Gastroesophageal sphincter (tissue), 3 donors: ENCODE measurements around the gene PLIN1.

Experiments
- EP300 ChIP-seq: sonication (generic); formaldehyde crosslinking; IDR thresholded peaks from one replicate; pipeline ENCODE4 v1.6.1; 2017; ENCODE audit warnings: antibody characterized with exemption, mild to moderate bottlenecking
- POLR2A ChIP-seq, 2 donors: fragments of 450-650 bp; IDR thresholded peaks; one replicate each; pipeline ENCODE4 v1.6.1; 2017; ENCODE audit warnings: antibody characterized with exemption in 2 of 2, mild to moderate bottlenecking in 2 of 2, moderate library complexity in 1 of 2
- TF ChIP-seq, protein P1 (sequence below), 4 experiments: fragments of 200-600 bp in 2 of 4; fragments of 450-650 bp in 2 of 4; sonication (generic) in 1 of 4; IDR thresholded peaks; one replicate each; pipeline ENCODE4 v1.5.1; 2017 to 2019; ENCODE audit warnings: antibody characterized with exemption in 4 of 4, mild to moderate bottlenecking in 2 of 4, moderate library complexity in 2 of 4

DNA sequence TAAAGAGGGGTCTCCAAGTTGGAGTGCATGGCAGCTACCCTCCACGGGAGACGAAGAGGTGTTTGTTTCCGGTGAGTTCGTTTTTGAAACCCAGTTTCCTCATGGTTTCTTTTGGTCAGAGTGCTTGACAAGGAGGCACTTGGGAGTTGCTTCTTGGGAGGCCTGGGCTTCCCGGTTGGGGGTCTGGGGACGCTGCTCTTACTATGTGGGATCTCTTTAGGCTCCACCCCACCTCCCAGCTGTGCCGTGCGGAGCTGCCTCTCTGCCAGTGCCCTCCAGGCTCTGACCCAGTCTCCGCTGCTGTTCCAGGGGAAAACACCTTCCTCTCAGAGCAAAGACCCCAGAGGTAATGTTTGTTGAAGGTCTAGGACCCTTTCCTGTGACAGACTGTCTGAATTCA is 53.5 kb downstream of the PLIN1 start:
- TF ChIP-seq POLR2A (IDR thresholded peaks at IDR 0.05): no peak
- TF ChIP-seq, protein P1, sequence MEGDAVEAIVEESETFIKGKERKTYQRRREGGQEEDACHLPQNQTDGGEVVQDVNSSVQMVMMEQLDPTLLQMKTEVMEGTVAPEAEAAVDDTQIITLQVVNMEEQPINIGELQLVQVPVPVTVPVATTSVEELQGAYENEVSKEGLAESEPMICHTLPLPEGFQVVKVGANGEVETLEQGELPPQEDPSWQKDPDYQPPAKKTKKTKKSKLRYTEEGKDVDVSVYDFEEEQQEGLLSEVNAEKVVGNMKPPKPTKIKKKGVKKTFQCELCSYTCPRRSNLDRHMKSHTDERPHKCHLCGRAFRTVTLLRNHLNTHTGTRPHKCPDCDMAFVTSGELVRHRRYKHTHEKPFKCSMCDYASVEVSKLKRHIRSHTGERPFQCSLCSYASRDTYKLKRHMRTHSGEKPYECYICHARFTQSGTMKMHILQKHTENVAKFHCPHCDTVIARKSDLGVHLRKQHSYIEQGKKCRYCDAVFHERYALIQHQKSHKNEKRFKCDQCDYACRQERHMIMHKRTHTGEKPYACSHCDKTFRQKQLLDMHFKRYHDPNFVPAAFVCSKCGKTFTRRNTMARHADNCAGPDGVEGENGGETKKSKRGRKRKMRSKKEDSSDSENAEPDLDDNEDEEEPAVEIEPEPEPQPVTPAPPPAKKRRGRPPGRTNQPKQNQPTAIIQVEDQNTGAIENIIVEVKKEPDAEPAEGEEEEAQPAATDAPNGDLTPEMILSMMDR (IDR thresholded peaks at IDR 0.05): no peak
- TF ChIP-seq EP300: no peak
